Erythroblast (primary cell): ENCODE data around the gene C13orf42.

Experiments
- GATA1 ChIP-seq: IDR thresholded peaks from 2 replicates; pipeline ENCODE4 v1.6.1; 2011; ENCODE audit warnings: low read depth, mild to moderate bottlenecking, control low read depth, low read length, moderate library complexity
- POLR2A ChIP-seq: IDR thresholded peaks from 2 replicates; pipeline ENCODE4 v1.6.1; 2011; ENCODE audit warnings: mild to moderate bottlenecking, low read length

- TF ChIP-seq POLR2A (no peak), GATA1 (no peak)
Observed at GRCh38 chr13:51032831-51033230, 78.2 kb downstream of the C13orf42 start.
